Measurements from ENCODE around the gene CYP4A22.
A peak's percentile ranks its signal among the peaks of the same experiment; 100 is the strongest.

The CYP4A22 gene

DNA sequence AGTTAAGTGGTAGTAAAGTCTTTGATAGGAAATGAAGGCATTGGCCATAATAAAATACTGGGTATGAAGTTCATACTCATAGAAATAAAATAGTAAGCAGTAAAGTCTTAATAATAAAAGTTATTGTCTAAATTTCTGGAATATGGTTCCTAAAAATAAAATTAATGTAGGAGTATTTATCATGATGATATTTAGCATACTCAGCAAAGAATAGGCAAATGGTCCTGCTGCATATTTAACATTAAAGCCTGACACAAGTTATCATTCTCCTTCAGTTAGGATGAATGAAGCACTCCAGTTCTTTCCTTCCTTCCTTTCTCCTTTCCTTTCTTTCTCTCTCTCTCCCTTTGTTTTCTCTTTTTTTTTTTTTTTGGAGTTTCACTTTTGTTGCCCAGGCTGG, 27.3 kb downstream of the CYP4A22 start:
- TF ChIP-seq, protein P1, sequence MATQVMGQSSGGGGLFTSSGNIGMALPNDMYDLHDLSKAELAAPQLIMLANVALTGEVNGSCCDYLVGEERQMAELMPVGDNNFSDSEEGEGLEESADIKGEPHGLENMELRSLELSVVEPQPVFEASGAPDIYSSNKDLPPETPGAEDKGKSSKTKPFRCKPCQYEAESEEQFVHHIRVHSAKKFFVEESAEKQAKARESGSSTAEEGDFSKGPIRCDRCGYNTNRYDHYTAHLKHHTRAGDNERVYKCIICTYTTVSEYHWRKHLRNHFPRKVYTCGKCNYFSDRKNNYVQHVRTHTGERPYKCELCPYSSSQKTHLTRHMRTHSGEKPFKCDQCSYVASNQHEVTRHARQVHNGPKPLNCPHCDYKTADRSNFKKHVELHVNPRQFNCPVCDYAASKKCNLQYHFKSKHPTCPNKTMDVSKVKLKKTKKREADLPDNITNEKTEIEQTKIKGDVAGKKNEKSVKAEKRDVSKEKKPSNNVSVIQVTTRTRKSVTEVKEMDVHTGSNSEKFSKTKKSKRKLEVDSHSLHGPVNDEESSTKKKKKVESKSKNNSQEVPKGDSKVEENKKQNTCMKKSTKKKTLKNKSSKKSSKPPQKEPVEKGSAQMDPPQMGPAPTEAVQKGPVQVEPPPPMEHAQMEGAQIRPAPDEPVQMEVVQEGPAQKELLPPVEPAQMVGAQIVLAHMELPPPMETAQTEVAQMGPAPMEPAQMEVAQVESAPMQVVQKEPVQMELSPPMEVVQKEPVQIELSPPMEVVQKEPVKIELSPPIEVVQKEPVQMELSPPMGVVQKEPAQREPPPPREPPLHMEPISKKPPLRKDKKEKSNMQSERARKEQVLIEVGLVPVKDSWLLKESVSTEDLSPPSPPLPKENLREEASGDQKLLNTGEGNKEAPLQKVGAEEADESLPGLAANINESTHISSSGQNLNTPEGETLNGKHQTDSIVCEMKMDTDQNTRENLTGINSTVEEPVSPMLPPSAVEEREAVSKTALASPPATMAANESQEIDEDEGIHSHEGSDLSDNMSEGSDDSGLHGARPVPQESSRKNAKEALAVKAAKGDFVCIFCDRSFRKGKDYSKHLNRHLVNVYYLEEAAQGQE (IDR thresholded peaks at IDR 0.05; ENCODE audit: low read depth): no peak
- TF ChIP-seq EP300 (IDR thresholded peaks at IDR 0.05; ENCODE audit: borderline replicate concordance) (no peak), TEAD4 (IDR thresholded peaks at IDR 0.05) (no peak), TAF1 (IDR thresholded peaks at IDR 0.05; ENCODE audit: low read depth) (no peak), CREB1 (IDR thresholded peaks at IDR 0.05; ENCODE audit: low read depth) (no peak), NFIC (IDR thresholded peaks at IDR 0.05) (no peak), TCF12 (IDR thresholded peaks at IDR 0.05; ENCODE audit: low read depth) (no peak), FOXM1 (IDR thresholded peaks at IDR 0.05; ENCODE audit: borderline replicate concordance, low read depth) (no peak), YY1 (IDR thresholded peaks at IDR 0.05; ENCODE audit: low read depth) (no peak), CEBPB (IDR thresholded peaks at IDR 0.05) (no peak), ZBTB7A (IDR thresholded peaks at IDR 0.05; ENCODE audit: low read depth) (no peak), EGR1 (IDR thresholded peaks at IDR 0.05) (no peak), RAD21 (IDR thresholded peaks at IDR 0.05; ENCODE audit: low read depth) (no peak)
- TF ChIP-seq, protein P2, sequence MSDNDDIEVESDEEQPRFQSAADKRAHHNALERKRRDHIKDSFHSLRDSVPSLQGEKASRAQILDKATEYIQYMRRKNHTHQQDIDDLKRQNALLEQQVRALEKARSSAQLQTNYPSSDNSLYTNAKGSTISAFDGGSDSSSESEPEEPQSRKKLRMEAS (IDR thresholded peaks at IDR 0.05): no peak
- TF ChIP-seq, protein P3, sequence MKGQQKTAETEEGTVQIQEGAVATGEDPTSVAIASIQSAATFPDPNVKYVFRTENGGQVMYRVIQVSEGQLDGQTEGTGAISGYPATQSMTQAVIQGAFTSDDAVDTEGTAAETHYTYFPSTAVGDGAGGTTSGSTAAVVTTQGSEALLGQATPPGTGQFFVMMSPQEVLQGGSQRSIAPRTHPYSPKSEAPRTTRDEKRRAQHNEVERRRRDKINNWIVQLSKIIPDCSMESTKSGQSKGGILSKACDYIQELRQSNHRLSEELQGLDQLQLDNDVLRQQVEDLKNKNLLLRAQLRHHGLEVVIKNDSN (IDR thresholded peaks at IDR 0.05): no peak

DNA sequence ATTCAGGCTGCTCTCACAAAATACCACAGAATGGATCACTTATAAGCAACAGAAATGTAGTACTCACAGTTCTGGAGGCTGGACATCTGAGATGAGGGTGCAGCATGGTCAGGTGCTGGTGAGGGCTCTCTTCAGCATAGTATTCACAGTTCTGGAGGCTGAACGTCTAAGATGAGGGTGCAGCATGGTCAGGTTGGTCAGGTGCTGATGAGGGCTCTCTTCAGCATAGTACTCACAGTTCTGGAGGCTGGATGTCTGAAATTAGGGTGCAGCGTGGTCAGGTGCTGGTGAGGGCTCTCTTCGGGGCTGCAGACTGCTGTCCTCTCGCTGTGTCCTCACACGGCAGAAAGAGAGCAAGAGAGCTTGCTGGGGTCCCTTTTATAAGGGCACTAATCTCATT, 35.5 kb downstream of the CYP4A22 start:
- TF ChIP-seq, protein P3 (IDR thresholded peaks at IDR 0.05): no peak
- TF ChIP-seq TCF12 (IDR thresholded peaks at IDR 0.05; ENCODE audit: low read depth) (no peak), TAF1 (IDR thresholded peaks at IDR 0.05; ENCODE audit: low read depth) (no peak), YY1 (IDR thresholded peaks at IDR 0.05; ENCODE audit: low read depth) (no peak), TEAD4 (IDR thresholded peaks at IDR 0.05) (no peak), FOXM1 (IDR thresholded peaks at IDR 0.05; ENCODE audit: borderline replicate concordance, low read depth) (no peak), NFIC (IDR thresholded peaks at IDR 0.05) (no peak), RAD21 (IDR thresholded peaks at IDR 0.05; ENCODE audit: low read depth) (no peak), CREB1 (IDR thresholded peaks at IDR 0.05; ENCODE audit: low read depth) (no peak), EGR1 (IDR thresholded peaks at IDR 0.05) (no peak), CEBPB (IDR thresholded peaks at IDR 0.05) (no peak), EP300 (IDR thresholded peaks at IDR 0.05; ENCODE audit: borderline replicate concordance) (no peak)
- TF ChIP-seq, protein P2 (IDR thresholded peaks at IDR 0.05): no peak
- TF ChIP-seq, protein P1 (IDR thresholded peaks at IDR 0.05; ENCODE audit: low read depth): no peak

DNA sequence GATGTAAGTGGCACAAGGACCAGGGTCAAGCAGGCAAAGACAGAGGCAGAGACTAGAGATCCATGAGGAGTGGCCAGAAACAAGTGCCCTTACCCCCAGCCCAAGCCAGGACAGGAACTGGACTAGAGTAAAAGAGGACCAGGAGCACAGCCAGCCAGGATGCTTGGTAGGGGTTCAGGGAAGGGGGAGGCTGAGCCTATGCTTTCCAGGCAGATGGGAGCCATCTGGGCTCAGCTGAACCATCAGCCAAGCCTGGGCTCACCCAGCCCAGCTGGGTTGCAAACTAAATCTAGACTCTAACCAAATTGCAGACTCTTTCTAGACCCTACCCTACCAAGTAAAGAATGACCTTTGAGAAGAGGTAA, 37.4 kb downstream of the CYP4A22 start:
- TF ChIP-seq, protein P2 (IDR thresholded peaks at IDR 0.05): no peak
- TF ChIP-seq CREB1 (IDR thresholded peaks at IDR 0.05; ENCODE audit: low read depth) (no peak), EGR1 (IDR thresholded peaks at IDR 0.05) (no peak), FOXM1 (IDR thresholded peaks at IDR 0.05; ENCODE audit: borderline replicate concordance, low read depth) (no peak), NFIC (IDR thresholded peaks at IDR 0.05) (no peak), CEBPB (IDR thresholded peaks at IDR 0.05) (no peak)
- TF ChIP-seq, protein P1 (IDR thresholded peaks at IDR 0.05; ENCODE audit: low read depth): no peak

DNA sequence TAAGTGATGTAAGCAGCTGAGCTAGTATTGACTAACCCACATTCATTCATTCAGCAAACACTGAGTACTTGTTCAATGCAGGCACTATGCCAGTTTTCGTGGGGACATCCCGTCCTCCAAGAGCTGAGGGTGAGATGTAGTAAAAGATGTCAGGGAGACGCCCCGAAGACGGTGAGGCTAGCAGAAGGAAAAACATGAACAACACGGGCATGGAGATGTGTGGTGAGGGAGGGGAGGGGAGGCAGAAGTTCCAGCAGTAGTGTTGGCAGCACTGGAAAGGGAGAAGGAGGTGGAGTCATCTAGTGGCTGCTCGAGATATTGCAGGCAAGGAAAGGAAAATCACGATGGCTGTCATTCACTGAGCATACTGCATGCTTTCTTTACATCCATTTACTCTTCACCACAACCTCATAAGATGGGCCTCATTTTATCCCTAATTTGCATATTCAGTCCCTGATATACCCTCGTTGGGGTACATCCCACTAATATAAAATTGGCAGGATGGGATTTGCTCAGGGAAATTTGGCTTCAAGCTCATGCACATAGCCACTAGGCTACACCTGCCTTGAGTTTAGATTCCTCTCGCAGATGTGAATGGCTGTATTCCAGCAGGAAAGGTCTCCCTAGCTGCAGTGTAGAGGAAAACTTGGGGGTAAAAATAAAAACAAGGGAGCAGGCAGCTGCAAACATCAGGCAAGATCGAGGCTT, 38.1 kb downstream of the CYP4A22 start:
- TF ChIP-seq EP300 (IDR thresholded peaks at IDR 0.05; ENCODE audit: borderline replicate concordance) (no peak), RAD21 (IDR thresholded peaks at IDR 0.05; ENCODE audit: low read depth) (peak; percentile 74), YY1 (IDR thresholded peaks at IDR 0.05; ENCODE audit: low read depth) (no peak), TEAD4 (IDR thresholded peaks at IDR 0.05) (no peak), EGR1 (IDR thresholded peaks at IDR 0.05) (no peak)

All from Ishikawa (cell line).